Stimulated activated CD8-positive, alpha-beta memory T cell treated with anti-CD3 and anti-CD28 coated beads, Interleukin-12 subunit alpha, Interleukin-12 subunit beta, amount 100 ng/mL, for 1 hour (primary cell): ENCODE data around the gene ZNF296.

Experiments
- DNase-seq: peaks from one replicate; pipeline ENCODE4 v3.0.0-alpha.2; 2020; ENCODE audit warnings: low read depth

Gene ZNF296

GRCh38 chr19:45079911-45080370 is 3.7 kb upstream of the ZNF296 start:
- DNase-seq = no peak

GRCh38 chr19:45079063-45079910 is 3.0 kb upstream of the ZNF296 start, which contains the start of gene GEMIN7:
Gene GEMIN7 (plus strand): TSS chr19:45079260. CDS start chr19:45090115, 10,855 bp downstream.
- DNase-seq = peak; percentile 56

- DNase-seq = no peak
Observed at GRCh38 chr19:45078390-45079062, 2.2 kb upstream of the ZNF296 start.

GRCh38 chr19:45076851-45077730 is 813 bp upstream of the ZNF296 start:
- no peak for DNase-seq

GRCh38 chr19:45075301-45076028 is 813 bp downstream of the ZNF296 start:
- DNase-seq = no peak

GRCh38 chr19:45074744-45075300 is 1.5 kb downstream of the ZNF296 start:
- no peak for DNase-seq

- DNase-seq = no peak
Observed at GRCh38 chr19:45071969-45072790, 4.1 kb downstream of the ZNF296 start.

- DNase-seq = no peak
Observed at GRCh38 chr19:45071545-45071938, 4.7 kb downstream of the ZNF296 start.

GRCh38 chr19:45070861-45071544 is 5.3 kb downstream of the ZNF296 start:
- DNase-seq = no peak

- no peak for DNase-seq
Observed at GRCh38 chr19:45070214-45070613, 6.1 kb downstream of the ZNF296 start.

- no peak for DNase-seq
Observed at GRCh38 chr19:45069056-45069455, 7.2 kb downstream of the ZNF296 start.

GRCh38 chr19:45068041-45068440 is 8.2 kb downstream of the ZNF296 start:
- no peak for DNase-seq

GRCh38 chr19:45066921-45067661 is 9.2 kb downstream of the ZNF296 start:
- no peak for DNase-seq

GRCh38 chr19:45063851-45064801 is 12.2 kb downstream of the ZNF296 start:
- no peak for DNase-seq

GRCh38 chr19:45061965-45062364 is 14.3 kb downstream of the ZNF296 start:
- DNase-seq = no peak

GRCh38 chr19:45059258-45059965 is 16.9 kb downstream of the ZNF296 start:
- DNase-seq = peak; percentile 73

- DNase-seq = no peak
Observed at GRCh38 chr19:45058622-45059159, 17.6 kb downstream of the ZNF296 start.
